ENCODE results near the gene PLCXD1.

The PLCXD1 gene

GRCh38 chrX:352582-353314 lies 71.6 kb downstream of the PLCXD1 start:
- no peak for DNase-seq

All from NCI-H1105 treated with DMSO at 0.1 percent for 48 hours (cell line).